GM04504 (cell line): Measurements from ENCODE around the gene FFAR4.
"Not testable (repeated sequence)": the region's sequence is repeated elsewhere in the genome, so short reads cannot be mapped to it uniquely, and the experiment has no call there.

Experiments
- DNase-seq: peaks from one replicate; pipeline ENCODE4 v3.0.0-alpha.2; 2012; ENCODE audit warnings: low read depth

Gene FFAR4

GRCh38 chr10:93566435-93567276, at the start of gene FFAR4:
Gene FFAR4 (plus strand): TSS chr10:93566665. CDS start chr10:93566721, 56 bp downstream.
- no peak for DNase-seq

GRCh38 chr10:93518531-93518930, 47.9 kb upstream of the FFAR4 start:
- DNase-seq, result no peak

- no peak for DNase-seq
These were observed 31.2 kb upstream of the FFAR4 start for GRCh38 chr10:93535293-93535692.

- DNase-seq, result not testable (repeated sequence)
These were observed 25.6 kb upstream of the FFAR4 start for GRCh38 chr10:93540871-93541270.

GRCh38 chr10:93541402-93542357, 24.8 kb upstream of the FFAR4 start:
- no peak for DNase-seq

- no peak for DNase-seq
These were observed 24.1 kb upstream of the FFAR4 start for GRCh38 chr10:93542358-93542791.

- DNase-seq, result not testable (repeated sequence)
These were observed 19.5 kb upstream of the FFAR4 start for GRCh38 chr10:93546995-93547394.

- no peak for DNase-seq
These were observed 18.9 kb upstream of the FFAR4 start for GRCh38 chr10:93547522-93547921.

GRCh38 chr10:93548376-93549071, 17.9 kb upstream of the FFAR4 start:
- no peak for DNase-seq

GRCh38 chr10:93550606-93551005, 15.9 kb upstream of the FFAR4 start:
- no peak for DNase-seq

- DNase-seq, result no peak
These were observed 13.7 kb upstream of the FFAR4 start for GRCh38 chr10:93552780-93553179.

- no peak for DNase-seq
These were observed 12.8 kb upstream of the FFAR4 start for GRCh38 chr10:93553482-93554315.

GRCh38 chr10:93554316-93554663, 12.2 kb upstream of the FFAR4 start:
- DNase-seq, result no peak

GRCh38 chr10:93554760-93555432, 11.6 kb upstream of the FFAR4 start:
- no peak for DNase-seq

GRCh38 chr10:93559490-93559889, 7.0 kb upstream of the FFAR4 start:
- DNase-seq, result no peak

- no peak for DNase-seq
These were observed 5.9 kb upstream of the FFAR4 start for GRCh38 chr10:93560541-93560940.

- no peak for DNase-seq
These were observed 1.0 kb upstream of the FFAR4 start for GRCh38 chr10:93565446-93565845.

GRCh38 chr10:93567277-93568104, 1.0 kb downstream of the FFAR4 start:
- DNase-seq, result no peak

GRCh38 chr10:93568105-93568390, 1.6 kb downstream of the FFAR4 start:
- DNase-seq, result no peak

- DNase-seq, result no peak
These were observed 3.9 kb downstream of the FFAR4 start for GRCh38 chr10:93570383-93570782.
